Measurements from ENCODE around the gene SGPP2. TPM values are rescaled to one million over a fixed set of nuclear protein-coding genes. Genes with fewer than 3 reads are reported as not detected.
"Not testable (repeated sequence)": the region's sequence is repeated elsewhere in the genome, so short reads cannot be mapped to it uniquely, and the experiment has no call there.

SGPP2 gene
- total RNA-seq, 1 donor from 2014 or later = 2.3 TPM

GRCh38 chr2:222577341-222577740 lies 153.0 kb downstream of the SGPP2 start:
- Histone ChIP-seq H3K36me3 (peaks cover 4% of the 10 kb centered on the region), H3K4me3 (no peak overlapping the region), H3K4me1 (peaks cover 28% of the 10 kb centered on the region), H3K9me3 (replicated peaks) (no peaks in the 10 kb centered on the region), H3K27me3 (ENCODE audit: low read depth) (no peaks in the 10 kb centered on the region), H3K27ac (replicated peaks) (no peak overlapping the region)
- intact Hi-C loops (cut with micrococcal nuclease) = no loop called here
- no peak for TF ChIP-seq CTCF (IDR thresholded peaks at IDR 0.05; ENCODE audit: borderline replicate concordance)
- DNase-seq = no peak

GRCh38 chr2:222582928-222583327 lies 158.6 kb downstream of the SGPP2 start:
- H3K36me3 ChIP-seq = peaks cover 13% of the 10 kb centered on the region
- H3K4me3 ChIP-seq = no peak overlapping the region
- no peaks in the 10 kb centered on the region for H3K4me1 ChIP-seq
- intact Hi-C loops (cut with micrococcal nuclease) = no loop called here
- no peak overlapping the region for H3K27ac ChIP-seq (replicated peaks)
- DNase-seq = no peak
- H3K9me3 ChIP-seq (replicated peaks) = peaks cover 3% of the 10 kb centered on the region
- no peaks in the 10 kb centered on the region for H3K27me3 ChIP-seq (ENCODE audit: low read depth)
- TF ChIP-seq CTCF (IDR thresholded peaks at IDR 0.05; ENCODE audit: borderline replicate concordance) = peak; percentile 35

DNA sequence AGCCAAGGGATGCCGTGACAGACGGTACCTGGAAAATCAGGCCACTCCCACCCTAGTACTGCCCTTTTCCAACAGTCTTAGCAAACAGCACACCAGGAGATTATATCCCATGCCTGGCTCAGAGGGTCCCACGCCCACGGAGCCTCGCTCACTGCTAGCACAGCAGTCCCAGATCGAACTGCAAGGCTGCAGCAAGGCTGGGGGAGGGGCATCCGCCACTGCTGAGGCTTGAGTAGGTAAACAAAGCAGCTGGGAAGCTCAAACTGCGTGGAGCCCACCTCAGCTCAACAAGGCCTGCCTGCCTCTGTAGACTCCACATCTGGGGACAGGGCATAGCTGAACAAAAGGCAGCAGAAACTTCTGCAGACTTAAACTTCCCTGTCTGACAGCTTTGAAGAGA lies 160.2 kb downstream of the SGPP2 start:
- H3K36me3 ChIP-seq; H3K4me1 ChIP-seq; DNase-seq; H3K27me3 ChIP-seq (ENCODE audit: low read depth); H3K27ac ChIP-seq (replicated peaks); intact Hi-C loops (cut with micrococcal nuclease); H3K9me3 ChIP-seq (replicated peaks); H3K4me3 ChIP-seq: not testable (repeated sequence)

DNA sequence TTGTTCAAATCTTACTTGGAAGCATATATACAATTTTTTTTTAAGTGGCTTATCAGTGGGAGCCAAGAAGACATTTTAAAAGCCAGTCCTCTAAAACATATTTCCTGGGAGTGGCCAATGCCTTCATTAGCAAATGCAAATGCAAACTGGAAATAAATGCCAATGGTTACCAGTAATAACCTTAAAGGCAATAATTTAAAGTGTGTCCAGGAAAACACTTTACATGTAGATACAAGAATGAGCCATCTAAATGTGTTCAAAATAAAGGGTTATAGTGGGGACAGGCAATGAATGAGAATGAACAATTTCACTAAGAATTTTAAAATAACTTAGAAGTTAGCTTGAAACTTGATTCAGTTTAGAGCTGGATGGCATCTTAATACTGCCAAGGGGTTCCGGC lies 167.3 kb downstream of the SGPP2 start:
- Histone ChIP-seq H3K27me3 (ENCODE audit: low read depth) (no peaks in the 10 kb centered on the region), H3K9me3 (replicated peaks) (peaks cover 4% of the 10 kb centered on the region), H3K4me3 (no peak overlapping the region), H3K36me3 (peaks cover 10% of the 10 kb centered on the region), H3K27ac (replicated peaks) (no peak overlapping the region), H3K4me1 (peaks cover 12% of the 10 kb centered on the region)
- no peak for DNase-seq
- no peak for TF ChIP-seq CTCF (IDR thresholded peaks at IDR 0.05; ENCODE audit: borderline replicate concordance)
- intact Hi-C loops (cut with micrococcal nuclease) = no loop called here

- Histone ChIP-seq H3K4me3 (no peak overlapping the region), H3K27me3 (ENCODE audit: low read depth) (no peaks in the 10 kb centered on the region), H3K4me1 (peaks cover 12% of the 10 kb centered on the region), H3K27ac (replicated peaks) (no peak overlapping the region), H3K36me3 (peaks cover 14% of the 10 kb centered on the region), H3K9me3 (replicated peaks) (peaks cover 4% of the 10 kb centered on the region)
- DNase-seq = no peak
- intact Hi-C loops (cut with micrococcal nuclease) = no loop called here
- no peak for TF ChIP-seq CTCF (IDR thresholded peaks at IDR 0.05; ENCODE audit: borderline replicate concordance)
Measured at GRCh38 chr2:222592176-222592575, 167.8 kb downstream of the SGPP2 start.

DNA sequence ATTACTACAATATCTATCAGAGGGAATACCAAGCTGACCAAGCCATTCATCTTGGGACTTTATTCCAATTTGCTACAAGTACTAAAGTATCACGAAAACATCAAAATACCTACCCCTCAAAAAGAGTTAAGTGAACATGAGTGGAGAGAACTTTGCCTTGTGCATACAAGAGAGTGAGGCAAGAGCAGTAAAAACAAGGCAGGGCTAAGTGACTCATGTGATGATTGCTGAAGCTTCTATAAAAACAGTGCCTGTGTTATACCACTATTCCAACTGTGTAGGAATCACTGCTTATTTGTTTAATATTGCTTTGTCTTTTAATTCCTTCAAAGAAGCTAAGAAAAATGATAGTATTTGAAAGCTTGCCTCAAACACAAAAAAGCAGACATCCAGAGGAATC lies 170.3 kb downstream of the SGPP2 start:
- Histone ChIP-seq H3K36me3 (peaks cover 35% of the 10 kb centered on the region), H3K4me3 (no peak overlapping the region), H3K27ac (replicated peaks) (no peak overlapping the region), H3K27me3 (ENCODE audit: low read depth) (no peaks in the 10 kb centered on the region), H3K4me1 (peaks cover 12% of the 10 kb centered on the region), H3K9me3 (replicated peaks) (no peaks in the 10 kb centered on the region)
- no peak for DNase-seq
- intact Hi-C loops (cut with micrococcal nuclease) = no loop called here
- no peak for TF ChIP-seq CTCF (IDR thresholded peaks at IDR 0.05; ENCODE audit: borderline replicate concordance)
